HL-60 (cell line): Measurements from ENCODE around the gene PLA1A.

Experiments used
- DNase-seq, 2 experiments: peaks; one replicate each; pipeline ENCODE4 v3.0.0-alpha.2; 2010 to 2020; ENCODE audit warnings: low read depth in 1 of 2, low spot score in 1 of 2
- H3K27ac ChIP-seq: fragments of 250-450 bp; sonication (Bioruptor Pico); replicated peaks from 2 replicates; pipeline ENCODE4 v1.5.1; 2020; ENCODE audit warnings: mild to moderate bottlenecking, moderate library complexity
- H3K27me3 ChIP-seq: fragments of 250-450 bp; sonication (Bioruptor Pico); 2 replicates; pipeline ENCODE4 v1.5.1; 2021; ENCODE audit warnings: mild to moderate bottlenecking, moderate library complexity; ENCODE audit not compliant: insufficient read depth, poor library complexity, severe bottlenecking
- H3K4me3 ChIP-seq: replicated peaks from 2 replicates; pipeline ENCODE4 v1.5.1; 2011; ENCODE audit warnings: mild to moderate bottlenecking, control low read depth, low read length; ENCODE audit not compliant: insufficient read depth
- CTCF ChIP-seq: IDR thresholded peaks from one replicate; pipeline ENCODE4 v1.5.1; 2011; ENCODE audit warnings: low read length, control low read depth, inconsistent platforms; ENCODE audit not compliant: insufficient read depth
- GABPA ChIP-seq: IDR thresholded peaks from 2 replicates; pipeline ENCODE4 v1.6.1; 2012; ENCODE audit warnings: low read depth
- POLR2AphosphoS5 ChIP-seq: IDR thresholded peaks from 2 replicates; pipeline ENCODE4 v1.6.1; 2012; ENCODE audit warnings: low read depth
- REST ChIP-seq: IDR thresholded peaks from 2 replicates; pipeline ENCODE4 v1.6.1; 2012; ENCODE audit warnings: low read depth; ENCODE audit not compliant: insufficient replicate concordance
- SPI1 ChIP-seq: IDR thresholded peaks from 2 replicates; pipeline ENCODE4 v1.6.1; 2012; ENCODE audit warnings: low read depth, mild to moderate bottlenecking, borderline replicate concordance

The PLA1A gene

GRCh38 chr3:119664370-119664769 lies 66.7 kb downstream of the PLA1A start:
- TF ChIP-seq GABPA (no peak), SPI1 (no peak), REST (no peak), POLR2AphosphoS5 (no peak)
- H3K27ac ChIP-seq: no peak overlapping the region
- no peak overlapping the region for H3K4me3 ChIP-seq
- no peaks in the 10 kb centered on the region for H3K27me3 ChIP-seq
- no peak for DNase-seq

GRCh38 chr3:119664850-119665379 lies 67.2 kb downstream of the PLA1A start:
- Histone ChIP-seq H3K27me3 (no peaks in the 10 kb centered on the region), H3K27ac (no peak overlapping the region), H3K4me3 (no peak overlapping the region)
- TF ChIP-seq GABPA: no peak
- peak; percentile 70; the same call in 1 of the 2 replicates for TF ChIP-seq SPI1
- DNase-seq: no peak

- Histone ChIP-seq H3K4me3 (no peak overlapping the region), H3K27ac (no peak overlapping the region), H3K27me3 (no peaks in the 10 kb centered on the region)
- no peak for TF ChIP-seq POLR2AphosphoS5
- no peak for TF ChIP-seq SPI1
- no peak for TF ChIP-seq REST
- DNase-seq: no peak
Observed at GRCh38 chr3:119665954-119666559, 68.4 kb downstream of the PLA1A start.

- Histone ChIP-seq H3K27ac (no peak overlapping the region), H3K27me3 (no peaks in the 10 kb centered on the region), H3K4me3 (no peak overlapping the region)
- no peak for TF ChIP-seq CTCF
- no peak for DNase-seq
Observed at GRCh38 chr3:119669906-119670570, 72.4 kb downstream of the PLA1A start.

- Histone ChIP-seq H3K27me3 (no peaks in the 10 kb centered on the region), H3K27ac (no peak overlapping the region), H3K4me3 (no peak overlapping the region)
- TF ChIP-seq CTCF (no peak), REST (no peak), GABPA (no peak), SPI1 (no peak), POLR2AphosphoS5 (no peak)
- DNase-seq: no peak
Observed at GRCh38 chr3:119672776-119673175, 75.1 kb downstream of the PLA1A start.
